Neural cell (in vitro differentiated cells): ENCODE data around the gene ABI2.

Experiments used
- CTCF ChIP-seq: fragments of 450-650 bp; IDR thresholded peaks from 2 replicates; pipeline ENCODE4 v1.5.1; 2014; ENCODE audit warnings: antibody characterized with exemption, mild to moderate bottlenecking, moderate library complexity; ENCODE audit not compliant: poor library complexity, severe bottlenecking
- EP300 ChIP-seq: fragments of 450-650 bp; conservative IDR thresholded peaks from 2 replicates; pipeline ENCODE4 v1.6.1; 2014; ENCODE audit warnings: antibody characterized with exemption, mild to moderate bottlenecking, moderate library complexity; ENCODE audit not compliant: poor library complexity, severe bottlenecking
- EZH2 ChIP-seq: fragments of 200-600, 300-800 bp; shearing (Covaris generic), sonication (generic); IDR thresholded peaks from 2 replicates; pipeline ENCODE4 v1.6.1; 2014; ENCODE audit warnings: antibody characterized with exemption, low read length, borderline replicate concordance, mild to moderate bottlenecking; ENCODE audit not compliant: insufficient read depth, poor library complexity, severe bottlenecking
- MXI1 ChIP-seq: fragments of 450-650 bp; conservative IDR thresholded peaks from 2 replicates; pipeline ENCODE4 v1.6.1; 2014; ENCODE audit warnings: antibody characterized with exemption, mild to moderate bottlenecking; ENCODE audit not compliant: poor library complexity, severe bottlenecking
- POLR2AphosphoS5 ChIP-seq: IDR thresholded peaks from 2 replicates; pipeline ENCODE4 v1.6.1; 2012
- RAD21 ChIP-seq: fragments of 450-650 bp; conservative IDR thresholded peaks from 2 replicates; pipeline ENCODE4 v1.6.1; 2014; ENCODE audit warnings: antibody characterized with exemption, mild to moderate bottlenecking, moderate library complexity
- REST ChIP-seq: IDR thresholded peaks from 2 replicates; pipeline ENCODE4 v1.6.1; 2012; ENCODE audit warnings: borderline replicate concordance
- SMC3 ChIP-seq: fragments of 450-650 bp; conservative IDR thresholded peaks from 2 replicates; pipeline ENCODE4 v1.6.1; 2014; ENCODE audit warnings: antibody characterized with exemption, mild to moderate bottlenecking, moderate library complexity; ENCODE audit not compliant: poor library complexity
- TAF1 ChIP-seq: IDR thresholded peaks from 2 replicates; pipeline ENCODE4 v1.6.1; 2012; ENCODE audit warnings: low read depth

- TF ChIP-seq CTCF = no peak
- no peak for TF ChIP-seq EZH2
- TF ChIP-seq RAD21 = no peak
- TF ChIP-seq TAF1 = no peak
- no peak for TF ChIP-seq POLR2AphosphoS5
- no peak for TF ChIP-seq REST
- no peak for TF ChIP-seq EP300
- no peak for TF ChIP-seq MXI1
- TF ChIP-seq SMC3 = no peak
Observed at GRCh38 chr2:203413796-203414195, 85.6 kb downstream of the ABI2 start.
